Measurements from ENCODE around the gene ITCH. TPM values are rescaled to one million over a fixed set of nuclear protein-coding genes. Genes with fewer than 3 reads are reported as not detected.

ITCH gene
- total and polyA plus RNA-seq, 2 donors: 19.8 to 113 TPM

DNA sequence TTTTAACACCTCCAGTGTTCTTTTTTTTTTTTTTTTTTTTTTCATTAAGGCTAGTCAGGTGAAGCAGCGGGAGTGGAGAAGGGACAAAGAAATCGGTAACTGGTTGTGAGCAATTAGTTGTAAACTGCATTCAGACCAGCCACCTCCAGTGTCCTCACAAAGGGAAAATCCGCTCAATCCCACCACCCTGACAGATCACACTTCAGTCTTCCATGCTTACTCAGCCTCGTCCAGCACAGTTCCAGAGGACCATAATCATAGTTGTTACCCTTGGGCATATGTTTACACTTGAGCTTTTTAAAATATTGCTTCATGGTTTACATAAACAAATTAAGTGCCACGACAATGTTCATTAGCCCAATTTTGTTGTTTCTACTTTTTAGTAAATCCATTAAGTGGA, 163.4 kb downstream of the ITCH start:
- 70% methylated on average over 5 of the region's 5 CpGs for WGBS

DNA sequence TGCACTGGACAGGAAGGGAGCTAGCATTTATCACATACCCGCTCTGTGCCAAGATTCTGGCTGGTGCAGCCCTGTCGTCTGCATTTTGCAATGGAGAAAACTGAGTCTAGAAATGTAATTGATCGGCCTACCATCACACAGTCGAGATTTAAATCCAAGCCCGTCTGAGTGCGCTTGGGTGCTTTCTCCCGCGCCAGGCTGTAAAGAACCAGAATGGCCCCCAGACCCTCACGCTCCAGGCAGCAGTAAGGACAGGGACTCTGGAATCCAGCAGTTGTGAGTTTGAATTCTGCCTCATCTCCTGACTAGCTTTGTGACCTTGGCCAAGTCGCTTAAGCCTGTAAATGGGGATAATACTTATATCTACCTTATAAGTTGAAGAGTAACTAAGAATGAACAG, 163.9 kb downstream of the ITCH start:
- H3K36me3 ChIP-seq (ENCODE audit: insufficient read depth): no peaks in the 10 kb centered on the region
- H3K4me1 ChIP-seq (ENCODE audit: insufficient read depth): peaks cover 2% of the 10 kb centered on the region
- H3K27ac ChIP-seq (ENCODE audit: low read depth): no peak overlapping the region
- 90% methylated on average over 10 of the region's 10 CpGs for WGBS
- H3K4me3 ChIP-seq (ENCODE audit: low read depth, low read length): no peak overlapping the region
- DNase-seq (ENCODE audit: extremely low spot score): no peak

More for the DNA sequence above, 163.4 kb downstream of the ITCH start:
- Histone ChIP-seq H3K4me1 (ENCODE audit: insufficient read depth) (peaks cover 2% of the 10 kb centered on the region), H3K27ac (ENCODE audit: low read depth) (peak overlapping the region; percentile 57), H3K4me3 (ENCODE audit: low read depth, low read length) (no peak overlapping the region), H3K36me3 (ENCODE audit: insufficient read depth) (no peaks in the 10 kb centered on the region)
- DNase-seq (ENCODE audit: extremely low spot score): no peak

DNA sequence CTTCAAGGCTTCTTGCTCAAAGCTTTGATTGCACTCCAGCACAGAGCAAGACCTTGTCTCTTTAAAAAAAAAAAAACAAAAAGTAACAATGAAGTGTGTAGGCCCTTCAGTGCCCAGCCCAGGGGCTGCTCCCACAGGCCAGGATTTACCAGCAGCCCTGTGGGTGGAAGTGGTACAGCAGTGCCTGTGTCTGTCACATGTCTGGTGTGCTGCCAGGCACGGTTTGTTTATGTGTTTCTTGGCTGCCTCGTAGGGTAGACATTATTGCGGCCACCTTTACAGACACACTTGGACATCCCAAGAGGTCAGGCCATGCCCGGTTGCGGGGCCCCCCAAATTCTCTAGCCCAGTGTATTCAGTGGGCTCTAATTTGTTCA, 165.8 kb downstream of the ITCH start:
- Histone ChIP-seq H3K36me3 (ENCODE audit: insufficient read depth) (no peaks in the 10 kb centered on the region), H3K27ac (ENCODE audit: low read depth) (no peak overlapping the region), H3K4me1 (ENCODE audit: insufficient read depth) (peaks cover 2% of the 10 kb centered on the region), H3K4me3 (ENCODE audit: low read depth, low read length) (no peak overlapping the region)
- 56% methylated on average over 5 of the region's 5 CpGs for WGBS
- no peak for DNase-seq (ENCODE audit: extremely low spot score)

DNA sequence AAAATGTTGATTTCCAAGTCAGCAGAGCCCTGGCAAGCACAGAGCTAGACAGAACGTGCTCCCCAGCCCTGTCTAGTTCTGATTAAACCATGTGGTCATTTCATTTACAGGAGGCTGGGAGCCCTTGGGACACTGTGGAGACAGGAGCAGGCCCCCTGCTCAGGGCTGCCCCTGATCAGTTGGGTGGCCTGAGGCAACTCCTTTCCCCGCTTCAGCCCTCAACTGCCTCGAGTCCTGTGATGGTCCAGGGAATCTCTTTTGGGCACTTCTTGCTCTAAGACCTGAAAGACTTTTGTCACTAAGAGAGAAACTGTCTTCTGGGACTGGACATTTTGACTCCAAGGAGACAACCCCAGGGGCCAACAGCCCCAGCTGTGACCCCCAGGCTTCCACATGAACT, 166.7 kb downstream of the ITCH start:
- Histone ChIP-seq H3K27ac (ENCODE audit: low read depth) (no peak overlapping the region), H3K36me3 (ENCODE audit: insufficient read depth) (no peaks in the 10 kb centered on the region), H3K4me3 (ENCODE audit: low read depth, low read length) (no peak overlapping the region), H3K4me1 (ENCODE audit: insufficient read depth) (peaks cover 2% of the 10 kb centered on the region)
- 82% methylated on average over 3 of the region's 3 CpGs for WGBS
- no peak for DNase-seq (ENCODE audit: extremely low spot score)

- no peaks in the 10 kb centered on the region for H3K36me3 ChIP-seq (ENCODE audit: insufficient read depth)
- peaks cover 2% of the 10 kb centered on the region for H3K4me1 ChIP-seq (ENCODE audit: insufficient read depth)
- no peak for DNase-seq (ENCODE audit: extremely low spot score)
- H3K27ac ChIP-seq (ENCODE audit: low read depth): no peak overlapping the region
- no peak overlapping the region for H3K4me3 ChIP-seq (ENCODE audit: low read depth, low read length)
- 84% methylated on average over 5 of the region's 5 CpGs for WGBS
These were observed 167.3 kb downstream of the ITCH start for GRCh38 chr20:34530342-34530741.

- H3K36me3 ChIP-seq (ENCODE audit: insufficient read depth): no peaks in the 10 kb centered on the region
- H3K4me1 ChIP-seq (ENCODE audit: insufficient read depth): no peaks in the 10 kb centered on the region
- WGBS: 86% methylated on average over 8 of the region's 8 CpGs
- DNase-seq (ENCODE audit: extremely low spot score): no peak
- no peak overlapping the region for H3K4me3 ChIP-seq (ENCODE audit: low read depth, low read length)
- no peak overlapping the region for H3K27ac ChIP-seq (ENCODE audit: low read depth)
These were observed 168.7 kb downstream of the ITCH start for GRCh38 chr20:34531608-34532265.

DNA sequence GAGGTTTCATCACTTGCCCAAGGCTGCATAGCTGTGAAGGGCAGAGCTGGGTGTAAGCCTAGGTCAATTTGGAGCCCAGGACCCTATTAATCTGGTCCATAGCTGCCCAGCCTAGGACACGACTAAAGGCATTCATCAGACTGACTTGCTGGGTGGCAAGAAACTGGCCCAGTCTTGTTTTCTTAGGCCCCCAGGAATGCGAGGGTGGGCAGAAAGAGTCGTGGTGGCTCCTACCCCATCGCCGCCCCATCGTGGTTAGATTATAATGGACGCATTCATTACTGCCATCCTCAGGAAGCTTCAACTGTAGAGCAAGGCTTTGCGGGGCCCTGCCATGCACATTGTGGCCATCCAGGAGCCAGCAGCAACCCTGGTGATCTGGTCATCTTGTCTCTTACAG, 169.2 kb downstream of the ITCH start:
- no peak overlapping the region for H3K4me3 ChIP-seq (ENCODE audit: low read depth, low read length)
- WGBS: 84% methylated on average over 8 of the region's 8 CpGs
- no peaks in the 10 kb centered on the region for H3K4me1 ChIP-seq (ENCODE audit: insufficient read depth)
- H3K27ac ChIP-seq (ENCODE audit: low read depth): no peak overlapping the region
- no peaks in the 10 kb centered on the region for H3K36me3 ChIP-seq (ENCODE audit: insufficient read depth)
- no peak for DNase-seq (ENCODE audit: extremely low spot score)

DNA sequence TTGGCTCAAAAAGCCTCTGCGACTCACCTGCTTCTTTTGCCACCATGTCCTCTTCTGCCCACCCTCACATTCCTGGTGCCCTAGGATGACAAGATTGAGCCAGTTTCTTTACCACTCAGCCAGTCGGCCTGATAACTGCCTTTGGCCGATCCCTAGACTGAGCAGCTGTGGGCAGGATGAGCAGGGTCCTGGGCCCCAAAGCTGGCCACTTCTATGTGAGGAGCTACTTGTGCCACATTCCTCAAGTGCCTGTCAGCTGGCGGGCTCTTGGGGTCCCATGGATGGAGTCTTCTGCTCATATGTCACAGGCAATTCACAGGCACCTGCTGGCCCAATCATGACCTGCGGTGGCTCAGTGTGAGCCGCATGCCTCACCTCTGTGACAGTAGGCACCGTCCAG, 169.7 kb downstream of the ITCH start:
- 94% methylated on average over 7 of the region's 7 CpGs for WGBS
- no peaks in the 10 kb centered on the region for H3K36me3 ChIP-seq (ENCODE audit: insufficient read depth)

GRCh38 chr20:34534391-34535165, 171.5 kb downstream of the ITCH start:
- H3K36me3 ChIP-seq (ENCODE audit: insufficient read depth): no peaks in the 10 kb centered on the region
- WGBS: 92% methylated on average over 15 of the region's 15 CpGs
- H3K4me1 ChIP-seq (ENCODE audit: insufficient read depth): no peaks in the 10 kb centered on the region
- H3K4me3 ChIP-seq (ENCODE audit: low read depth, low read length): no peak overlapping the region
- DNase-seq (ENCODE audit: extremely low spot score): no peak
- no peak overlapping the region for H3K27ac ChIP-seq (ENCODE audit: low read depth)

More for the DNA sequence above, 169.7 kb downstream of the ITCH start:
- DNase-seq (ENCODE audit: extremely low spot score): no peak
- Histone ChIP-seq H3K27ac (ENCODE audit: low read depth) (no peak overlapping the region), H3K4me3 (ENCODE audit: low read depth, low read length) (no peak overlapping the region), H3K4me1 (ENCODE audit: insufficient read depth) (no peaks in the 10 kb centered on the region)

GRCh38 chr20:34535301-34535840, 172.3 kb downstream of the ITCH start:
- Histone ChIP-seq H3K27ac (ENCODE audit: low read depth) (no peak overlapping the region), H3K36me3 (ENCODE audit: insufficient read depth) (no peaks in the 10 kb centered on the region), H3K4me3 (ENCODE audit: low read depth, low read length) (no peak overlapping the region), H3K4me1 (ENCODE audit: insufficient read depth) (no peaks in the 10 kb centered on the region)
- WGBS: 92% methylated on average over 15 of the region's 15 CpGs
- DNase-seq (ENCODE audit: extremely low spot score): no peak

DNA sequence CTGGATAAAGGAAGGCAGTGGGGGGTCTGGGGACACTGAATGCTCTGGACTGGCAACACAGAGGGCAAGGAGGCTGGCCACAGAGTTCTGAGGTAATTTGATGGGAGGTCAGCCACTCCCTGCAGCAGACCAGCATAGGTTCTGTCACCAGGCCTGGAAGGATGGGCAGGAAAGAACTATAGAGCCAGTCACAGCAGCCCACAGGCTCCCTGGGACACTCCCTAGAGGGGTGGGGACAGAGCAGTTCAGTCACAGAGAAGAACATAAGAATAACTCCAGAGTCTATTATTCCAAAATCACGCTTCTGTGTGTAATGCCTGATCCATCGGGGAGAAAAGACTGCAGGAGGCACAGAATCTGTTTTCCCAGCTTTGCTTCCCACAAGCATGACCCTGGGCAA, 172.8 kb downstream of the ITCH start:
- H3K36me3 ChIP-seq (ENCODE audit: insufficient read depth): no peaks in the 10 kb centered on the region
- H3K4me3 ChIP-seq (ENCODE audit: low read depth, low read length): no peak overlapping the region
- H3K4me1 ChIP-seq (ENCODE audit: insufficient read depth): no peaks in the 10 kb centered on the region
- no peak for DNase-seq (ENCODE audit: extremely low spot score)
- H3K27ac ChIP-seq (ENCODE audit: low read depth): no peak overlapping the region
- WGBS: 97% methylated on average over 2 of the region's 2 CpGs

DNA sequence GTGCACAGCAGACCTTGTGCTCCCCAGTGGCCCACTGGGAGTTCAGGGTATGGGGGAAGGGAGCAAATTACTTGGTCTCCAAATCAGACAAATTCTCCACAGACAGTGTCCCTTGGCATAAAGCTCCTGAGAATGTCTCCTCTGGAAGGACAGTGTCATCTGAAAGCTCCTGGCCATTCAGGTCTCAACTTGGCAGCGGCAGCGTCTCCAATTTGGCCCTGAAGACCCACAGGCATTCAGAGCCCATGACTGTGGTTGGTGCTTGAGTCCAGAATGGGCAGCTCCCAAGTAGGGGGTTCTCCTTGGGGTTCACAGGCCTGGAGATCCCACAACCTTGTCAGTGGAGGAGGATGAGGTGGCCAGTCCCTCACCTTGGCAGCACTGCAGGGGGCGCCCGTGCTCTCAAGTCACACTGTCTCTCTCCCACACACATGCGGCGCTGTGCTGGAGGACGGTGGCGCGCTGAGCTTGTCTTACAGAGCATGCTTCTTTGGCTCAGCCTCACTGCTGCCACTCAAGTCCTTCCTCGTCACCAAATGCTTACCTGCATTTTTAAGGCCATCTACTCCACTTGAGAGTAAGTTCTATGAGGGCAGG, 173.8 kb downstream of the ITCH start:
- DNase-seq (ENCODE audit: extremely low spot score): no peak
- Histone ChIP-seq H3K36me3 (ENCODE audit: insufficient read depth) (peaks cover 2% of the 10 kb centered on the region), H3K4me3 (ENCODE audit: low read depth, low read length) (no peak overlapping the region), H3K27ac (ENCODE audit: low read depth) (no peak overlapping the region), H3K4me1 (ENCODE audit: insufficient read depth) (no peaks in the 10 kb centered on the region)
- 75% methylated on average over 10 of the region's 10 CpGs for WGBS

- Histone ChIP-seq H3K4me3 (ENCODE audit: low read depth, low read length) (no peak overlapping the region), H3K4me1 (ENCODE audit: insufficient read depth) (no peaks in the 10 kb centered on the region), H3K27ac (ENCODE audit: low read depth) (no peak overlapping the region), H3K36me3 (ENCODE audit: insufficient read depth) (peaks cover 2% of the 10 kb centered on the region)
- WGBS: 86% methylated on average over 8 of the region's 8 CpGs
- no peak for DNase-seq (ENCODE audit: extremely low spot score)
These were observed 174.6 kb downstream of the ITCH start for GRCh38 chr20:34537651-34538050.

GRCh38 chr20:34538671-34539123, 175.6 kb downstream of the ITCH start:
- 54% methylated on average over 5 of the region's 5 CpGs for WGBS
- H3K36me3 ChIP-seq (ENCODE audit: insufficient read depth): peaks cover 2% of the 10 kb centered on the region
- no peak overlapping the region for H3K27ac ChIP-seq (ENCODE audit: low read depth)
- DNase-seq (ENCODE audit: extremely low spot score): no peak
- no peaks in the 10 kb centered on the region for H3K4me1 ChIP-seq (ENCODE audit: insufficient read depth)
- H3K4me3 ChIP-seq (ENCODE audit: low read depth, low read length): no peak overlapping the region
